ENCODE results near the gene ANKRD1. TPM values are rescaled to one million over a fixed set of nuclear protein-coding genes. Genes with fewer than 3 reads are reported as not detected.

The ANKRD1 gene
- total RNA-seq, 1 donor from 2014 or later: 48.1 TPM

- TF ChIP-seq, protein P1, sequence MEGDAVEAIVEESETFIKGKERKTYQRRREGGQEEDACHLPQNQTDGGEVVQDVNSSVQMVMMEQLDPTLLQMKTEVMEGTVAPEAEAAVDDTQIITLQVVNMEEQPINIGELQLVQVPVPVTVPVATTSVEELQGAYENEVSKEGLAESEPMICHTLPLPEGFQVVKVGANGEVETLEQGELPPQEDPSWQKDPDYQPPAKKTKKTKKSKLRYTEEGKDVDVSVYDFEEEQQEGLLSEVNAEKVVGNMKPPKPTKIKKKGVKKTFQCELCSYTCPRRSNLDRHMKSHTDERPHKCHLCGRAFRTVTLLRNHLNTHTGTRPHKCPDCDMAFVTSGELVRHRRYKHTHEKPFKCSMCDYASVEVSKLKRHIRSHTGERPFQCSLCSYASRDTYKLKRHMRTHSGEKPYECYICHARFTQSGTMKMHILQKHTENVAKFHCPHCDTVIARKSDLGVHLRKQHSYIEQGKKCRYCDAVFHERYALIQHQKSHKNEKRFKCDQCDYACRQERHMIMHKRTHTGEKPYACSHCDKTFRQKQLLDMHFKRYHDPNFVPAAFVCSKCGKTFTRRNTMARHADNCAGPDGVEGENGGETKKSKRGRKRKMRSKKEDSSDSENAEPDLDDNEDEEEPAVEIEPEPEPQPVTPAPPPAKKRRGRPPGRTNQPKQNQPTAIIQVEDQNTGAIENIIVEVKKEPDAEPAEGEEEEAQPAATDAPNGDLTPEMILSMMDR (IDR thresholded peaks at IDR 0.05; ENCODE audit: unreplicated experiment): no peak
- Mint-ChIP-seq H3K4me3 (ENCODE audit: low read depth) (no peak overlapping the region), H3K9me3 (ENCODE audit: low read depth) (no peaks in the 10 kb centered on the region), H3K27me3 (peaks cover 6% of the 10 kb centered on the region), H3K36me3 (ENCODE audit: insufficient read depth) (no peaks in the 10 kb centered on the region), H3K4me1 (ENCODE audit: low read depth) (peaks cover 6% of the 10 kb centered on the region), H3K27ac (no peak overlapping the region)
- no peak for DNase-seq (ENCODE audit: low spot score, unreplicated experiment)
Observed at GRCh38 chr10:90939648-90940047, 18.8 kb upstream of the ANKRD1 start.

GRCh38 chr10:90939116-90939515 lies 18.2 kb upstream of the ANKRD1 start:
- TF ChIP-seq, protein P1 (IDR thresholded peaks at IDR 0.05; ENCODE audit: unreplicated experiment): no peak

DNA sequence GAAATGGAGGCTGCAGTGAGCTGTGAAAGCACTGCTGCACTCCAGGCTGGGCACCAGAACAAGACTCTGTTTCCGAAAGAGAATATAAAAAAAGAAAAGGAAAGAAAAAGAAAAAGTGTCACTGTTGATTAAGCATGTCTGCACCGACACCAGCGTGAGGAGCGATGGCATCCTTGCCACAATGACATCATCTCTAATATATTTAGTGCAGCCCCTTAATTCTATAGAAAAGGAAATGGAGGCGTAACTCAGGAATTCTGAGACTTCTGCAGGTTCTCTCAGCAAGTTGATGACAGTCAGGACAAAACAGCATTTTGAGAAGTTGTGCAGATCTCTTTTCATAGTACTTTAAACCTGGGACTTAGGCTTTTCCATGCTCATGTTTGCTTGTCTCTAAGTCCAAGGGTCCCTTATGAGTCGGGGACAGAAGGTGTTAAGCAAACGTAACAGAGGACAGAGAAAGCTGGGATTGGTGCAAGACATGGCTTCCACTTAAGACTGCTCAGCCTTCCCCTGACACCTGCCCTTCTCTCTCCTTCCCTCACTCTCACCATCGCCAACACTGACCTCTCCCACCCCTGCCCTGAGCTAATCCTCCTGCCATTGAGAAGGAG lies 16.9 kb upstream of the ANKRD1 start:
- H3K27me3 Mint-ChIP-seq: peaks cover 6% of the 10 kb centered on the region
- peaks cover 6% of the 10 kb centered on the region for H3K4me1 Mint-ChIP-seq (ENCODE audit: low read depth)
- TF ChIP-seq, protein P1 (IDR thresholded peaks at IDR 0.05; ENCODE audit: unreplicated experiment): no peak
- H3K36me3 Mint-ChIP-seq (ENCODE audit: insufficient read depth): no peaks in the 10 kb centered on the region
- no peak overlapping the region for H3K4me3 Mint-ChIP-seq (ENCODE audit: low read depth)
- no peaks in the 10 kb centered on the region for H3K9me3 Mint-ChIP-seq (ENCODE audit: low read depth)
- H3K27ac Mint-ChIP-seq: no peak overlapping the region
- no peak for DNase-seq (ENCODE audit: low spot score, unreplicated experiment)

More at GRCh38 chr10:90939116-90939515, 18.2 kb upstream of the ANKRD1 start:
- no peak for DNase-seq (ENCODE audit: low spot score, unreplicated experiment)
- Mint-ChIP-seq H3K27me3 (peaks cover 6% of the 10 kb centered on the region), H3K9me3 (ENCODE audit: low read depth) (no peaks in the 10 kb centered on the region), H3K4me1 (ENCODE audit: low read depth) (peaks cover 6% of the 10 kb centered on the region), H3K27ac (no peak overlapping the region), H3K36me3 (ENCODE audit: insufficient read depth) (no peaks in the 10 kb centered on the region), H3K4me3 (ENCODE audit: low read depth) (no peak overlapping the region)

GRCh38 chr10:90936276-90936659 lies 15.4 kb upstream of the ANKRD1 start:
- peaks cover 6% of the 10 kb centered on the region for H3K27me3 Mint-ChIP-seq
- DNase-seq (ENCODE audit: low spot score, unreplicated experiment): no peak
- no peak overlapping the region for H3K4me3 Mint-ChIP-seq (ENCODE audit: low read depth)
- no peak overlapping the region for H3K27ac Mint-ChIP-seq
- H3K36me3 Mint-ChIP-seq (ENCODE audit: insufficient read depth): no peaks in the 10 kb centered on the region
- TF ChIP-seq, protein P1 (IDR thresholded peaks at IDR 0.05; ENCODE audit: unreplicated experiment): no peak
- H3K4me1 Mint-ChIP-seq (ENCODE audit: low read depth): peaks cover 10% of the 10 kb centered on the region
- no peaks in the 10 kb centered on the region for H3K9me3 Mint-ChIP-seq (ENCODE audit: low read depth)

DNA sequence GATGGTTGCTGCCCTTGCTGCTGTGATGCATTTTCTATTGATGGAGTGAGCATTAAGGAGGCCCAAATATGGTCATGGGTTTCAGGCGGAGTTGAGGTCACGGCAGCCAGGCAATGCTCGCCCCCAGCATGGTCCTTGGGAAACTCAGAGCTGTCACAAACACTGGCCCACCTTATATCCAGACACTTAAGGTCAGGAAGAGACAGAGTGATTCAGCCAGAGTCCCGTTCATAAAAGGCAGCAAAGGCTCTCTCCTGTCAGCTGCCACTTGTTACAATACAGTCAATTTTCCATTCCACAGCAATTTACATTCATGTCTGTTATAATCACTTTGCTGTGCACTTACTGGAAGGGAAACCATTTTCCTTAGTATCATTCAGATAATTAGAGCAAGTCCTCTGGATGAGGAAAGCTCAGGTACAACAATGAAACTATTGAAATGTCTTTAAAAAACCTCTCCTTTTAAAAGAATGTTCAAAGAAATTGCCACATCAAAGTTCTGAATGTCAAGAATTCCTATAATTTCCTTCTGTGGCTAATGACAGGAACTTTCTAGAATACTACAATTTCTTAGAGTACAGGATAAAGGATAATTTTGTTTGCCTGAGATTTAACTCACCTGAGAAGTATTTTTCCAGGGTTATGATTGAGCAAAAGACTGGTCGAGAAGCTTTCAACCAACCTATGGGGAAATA lies 14.8 kb upstream of the ANKRD1 start:
- no peaks in the 10 kb centered on the region for H3K9me3 Mint-ChIP-seq (ENCODE audit: low read depth)
- H3K4me1 Mint-ChIP-seq (ENCODE audit: low read depth): peaks cover 16% of the 10 kb centered on the region
- H3K36me3 Mint-ChIP-seq (ENCODE audit: insufficient read depth): no peaks in the 10 kb centered on the region
- DNase-seq (ENCODE audit: low spot score, unreplicated experiment): no peak
- no peak overlapping the region for H3K27ac Mint-ChIP-seq
- H3K4me3 Mint-ChIP-seq (ENCODE audit: low read depth): no peak overlapping the region
- TF ChIP-seq, protein P1 (IDR thresholded peaks at IDR 0.05; ENCODE audit: unreplicated experiment): no peak
- peaks cover 6% of the 10 kb centered on the region for H3K27me3 Mint-ChIP-seq
